Right atrium auricular region (tissue), 2 donors: ENCODE data around the gene SMAD9. TPM values are rescaled to one million over a fixed set of nuclear protein-coding genes. Genes with fewer than 3 reads are reported as not detected.

ENCODE experiments used
- DNase-seq: peaks from one replicate; pipeline ENCODE4 v3.0.0-alpha.2; 2019; ENCODE audit warnings: low spot score
- H3K27ac ChIP-seq, 2 donors: fragments of 200-600 bp; sonication (generic); 1 replicate in 1 of 2; 2 replicates in 1 of 2; pipeline ENCODE4 v1.5.1; 2016 to 2019
- H3K27me3 ChIP-seq, 2 donors: fragments of 200-600 bp; sonication (generic); one replicate each; pipeline versions ENCODE4 v1.5.1 to v1.6.0; 2017 to 2019
- H3K36me3 ChIP-seq: fragments of 200-600 bp; sonication (generic); one replicate; pipeline ENCODE4 v1.5.1; 2016
- H3K4me1 ChIP-seq, 2 donors: fragments of 200-600 bp; sonication (generic); one replicate each; pipeline versions ENCODE4 v1.5.1 to v1.6.0; 2017 to 2019
- H3K4me3 ChIP-seq, 2 donors: fragments of 200-600 bp; sonication (generic); 1 replicate in 1 of 2; 2 replicates in 1 of 2; pipeline ENCODE4 v1.5.1; 2017 to 2019; ENCODE audit warnings: mild to moderate bottlenecking in 1 of 2, moderate library complexity in 1 of 2
- H3K9me3 ChIP-seq, 2 donors: fragments of 200-600 bp; sonication (generic); one replicate each; pipeline ENCODE4 v1.5.1; 2019
- CTCF ChIP-seq, 2 donors: fragments of 200-600 bp; sonication (generic); IDR thresholded peaks; one replicate each; pipeline ENCODE4 v1.5.1; 2019; ENCODE audit warnings: antibody characterized with exemption in 2 of 2
- total RNA-seq, 2 donors: library from RNA; depleted of rRNA; stranded (reverse); fragments of >200 nt; gene quantifications; one replicate each; pipeline ENCODE4 v1.1.0, GENCODE V29; 2016

Gene SMAD9
- total RNA-seq, 2 donors from 2014 or later, result 3.2 to 15.6 TPM

- H3K27ac ChIP-seq, result no peak overlapping the region
- H3K9me3 ChIP-seq, result no peaks in the 10 kb centered on the region
- peak overlapping the region; percentile 59 to 78 for H3K4me3 ChIP-seq
- TF ChIP-seq CTCF (IDR thresholded peaks at IDR 0.05), result no peak
- DNase-seq, result no peak
- H3K27me3 ChIP-seq, result no peaks in the 10 kb centered on the region
- no peaks in the 10 kb centered on the region for H3K36me3 ChIP-seq
- peaks cover 0 to 21% of the 10 kb centered on the region in 2 donors for H3K4me1 ChIP-seq
Measured at GRCh38 chr13:36820222-36820621, 99.8 kb downstream of the SMAD9 start.

GRCh38 chr13:36819739-36820090, 100.3 kb downstream of the SMAD9 start:
- H3K9me3 ChIP-seq, result no peaks in the 10 kb centered on the region
- DNase-seq, result no peak
- peak overlapping the region; percentile 59 to 78 for H3K4me3 ChIP-seq
- H3K27ac ChIP-seq, result peak overlapping the region; percentile 46 to 65
- TF ChIP-seq CTCF (IDR thresholded peaks at IDR 0.05), result no peak
- H3K36me3 ChIP-seq, result no peaks in the 10 kb centered on the region
- peaks cover 0 to 20% of the 10 kb centered on the region in 2 donors for H3K4me1 ChIP-seq
- no peaks in the 10 kb centered on the region for H3K27me3 ChIP-seq

GRCh38 chr13:36818804-36819738, 101.0 kb downstream of the SMAD9 start, which contains the start of gene RFXAP:
Gene RFXAP (plus strand): TSS chr13:36819222. CDS start chr13:36819358, 136 bp downstream.
- DNase-seq, result peak; percentile 85
- no peaks in the 10 kb centered on the region for H3K9me3 ChIP-seq
- H3K4me3 ChIP-seq, result peak within 1 kb of the TSS; percentile 59 to 78
- H3K27ac ChIP-seq, result peak within 1 kb of the TSS; percentile 46 to 65
- H3K4me1 ChIP-seq, result peaks cover 0 to 16% of the 10 kb centered on the region in 2 donors
- TF ChIP-seq CTCF (IDR thresholded peaks at IDR 0.05), result peak in 1 of 2 donors; percentile 42
- no peaks in the 10 kb centered on the region for H3K36me3 ChIP-seq
- H3K27me3 ChIP-seq, result no peaks in the 10 kb centered on the region

GRCh38 chr13:36817996-36818803, 101.8 kb downstream of the SMAD9 start:
- H3K4me1 ChIP-seq, result peaks cover 0 to 16% of the 10 kb centered on the region in 2 donors
- peak overlapping the region; percentile 59 to 78 for H3K4me3 ChIP-seq
- TF ChIP-seq CTCF (IDR thresholded peaks at IDR 0.05), result no peak
- no peaks in the 10 kb centered on the region for H3K27me3 ChIP-seq
- no peaks in the 10 kb centered on the region for H3K36me3 ChIP-seq
- no peaks in the 10 kb centered on the region for H3K9me3 ChIP-seq
- peak overlapping the region; percentile 46 to 65 for H3K27ac ChIP-seq
- no peak for DNase-seq

- H3K4me1 ChIP-seq, result peaks cover 0 to 9% of the 10 kb centered on the region in 2 donors
- DNase-seq, result no peak
- H3K27ac ChIP-seq, result no peak overlapping the region
- TF ChIP-seq CTCF (IDR thresholded peaks at IDR 0.05), result peak in 1 of 2 donors; percentile 21
- H3K36me3 ChIP-seq, result no peaks in the 10 kb centered on the region
- H3K9me3 ChIP-seq, result no peaks in the 10 kb centered on the region
- H3K4me3 ChIP-seq, result no peak overlapping the region
- H3K27me3 ChIP-seq, result no peaks in the 10 kb centered on the region
Measured at GRCh38 chr13:36815062-36815461, 105.0 kb downstream of the SMAD9 start.
